HFFc6 (cell line): ENCODE results near the gene SOX15. TPM values are rescaled to one million over a fixed set of nuclear protein-coding genes. Genes with fewer than 3 reads are reported as not detected.
A peak's percentile ranks its signal among the peaks of the same experiment; 100 is the strongest.

Source experiments
- DNase-seq: peaks from one replicate; pipeline ENCODE4 v3.0.0-alpha.2; 2018
- H3K27ac Mint-ChIP-seq: 2 replicates; pipeline ENCODE4 v1.8.0; 2020; ENCODE audit warnings: mild to moderate bottlenecking, mixed read lengths
- H3K27me3 Mint-ChIP-seq: 2 replicates; pipeline ENCODE4 v1.8.0; 2021; ENCODE audit warnings: mild to moderate bottlenecking, moderate library complexity, mixed read lengths; ENCODE audit not compliant: insufficient read depth
- H3K36me3 Mint-ChIP-seq: 2 replicates; pipeline ENCODE4 v1.8.0; 2021; ENCODE audit warnings: low read depth, mixed read lengths
- H3K4me1 Mint-ChIP-seq: 2 replicates; pipeline ENCODE4 v1.8.0; 2020; ENCODE audit warnings: low read depth, mixed read lengths
- H3K4me3 Mint-ChIP-seq: 2 replicates; pipeline ENCODE4 v1.8.0; 2020; ENCODE audit warnings: mild to moderate bottlenecking, moderate library complexity, mixed read lengths
- H3K9me3 Mint-ChIP-seq: 2 replicates; pipeline ENCODE4 v1.8.0; 2020; ENCODE audit warnings: mild to moderate bottlenecking, mixed read lengths
- CTCF ChIP-seq: fragments of 200-600 bp; sonication (generic); IDR thresholded peaks from 2 replicates; pipeline ENCODE4 v1.5.0; 2021; ENCODE audit warnings: antibody characterized with exemption, mild to moderate bottlenecking
- total RNA-seq, 6 experiments: library from RNA; stranded (reverse); fragmentation: NEBNext Ultra II Directional; extraction: Animal tissue kit (Norgen Biotek cat#: 25700); gene quantifications; 2 replicates in 1 of 6; 3 replicates in 5 of 6; pipeline ENCODE4 v1.2.3, GENCODE V29; 2021

SOX15 gene
- total RNA-seq, 6 experiments from 2014 or later = 0.62 to 1.0 (median 0.81) TPM

DNA sequence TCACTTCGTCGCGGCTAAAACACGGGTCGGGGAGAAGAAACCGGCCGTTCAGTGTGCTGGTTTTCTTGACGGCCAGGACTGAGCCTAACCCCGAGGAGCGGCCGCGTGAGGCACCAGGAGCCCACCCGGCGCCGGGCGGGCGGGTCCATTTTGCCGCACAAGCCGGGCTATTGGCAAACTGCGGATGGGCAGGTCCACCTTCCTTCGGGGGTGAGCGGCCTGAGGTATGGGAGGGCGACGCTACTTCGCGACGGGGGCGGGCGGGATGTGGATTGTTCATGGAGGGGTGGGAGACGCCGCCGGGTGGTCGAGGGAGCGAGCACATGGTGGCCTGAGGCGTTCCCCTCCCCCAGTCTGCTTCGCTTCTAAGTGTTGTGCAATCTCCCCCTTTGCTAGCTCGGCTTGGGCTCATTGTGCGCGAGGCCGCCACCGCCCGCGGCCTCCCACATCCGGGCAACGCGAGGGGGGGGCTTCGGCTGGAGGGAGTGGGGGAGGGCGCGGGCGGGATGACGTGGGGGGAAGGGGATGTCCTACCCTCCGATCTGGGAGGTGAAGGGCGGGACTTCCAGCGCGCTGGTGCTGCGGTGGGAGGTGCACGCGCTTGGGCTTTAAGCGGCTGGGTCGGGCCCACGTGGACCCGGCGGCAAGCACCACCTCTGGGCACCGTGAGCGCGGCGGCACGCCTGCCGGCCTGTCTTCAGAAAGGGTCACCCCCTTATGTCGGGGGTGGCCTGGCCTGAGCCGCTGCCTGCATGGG, 16.4 kb downstream of the SOX15 start:
- DNase-seq = peak; percentile 78
- Mint-ChIP-seq H3K36me3 (peaks cover 84% of the 10 kb centered on the region), H3K27me3 (peaks cover 51% of the 10 kb centered on the region), H3K9me3 (peaks cover 9% of the 10 kb centered on the region), H3K4me3 (peak overlapping the region; percentile 94), H3K4me1 (peaks cover 63% of the 10 kb centered on the region), H3K27ac (peak overlapping the region; percentile 97)
- TF ChIP-seq CTCF = no peak

DNA sequence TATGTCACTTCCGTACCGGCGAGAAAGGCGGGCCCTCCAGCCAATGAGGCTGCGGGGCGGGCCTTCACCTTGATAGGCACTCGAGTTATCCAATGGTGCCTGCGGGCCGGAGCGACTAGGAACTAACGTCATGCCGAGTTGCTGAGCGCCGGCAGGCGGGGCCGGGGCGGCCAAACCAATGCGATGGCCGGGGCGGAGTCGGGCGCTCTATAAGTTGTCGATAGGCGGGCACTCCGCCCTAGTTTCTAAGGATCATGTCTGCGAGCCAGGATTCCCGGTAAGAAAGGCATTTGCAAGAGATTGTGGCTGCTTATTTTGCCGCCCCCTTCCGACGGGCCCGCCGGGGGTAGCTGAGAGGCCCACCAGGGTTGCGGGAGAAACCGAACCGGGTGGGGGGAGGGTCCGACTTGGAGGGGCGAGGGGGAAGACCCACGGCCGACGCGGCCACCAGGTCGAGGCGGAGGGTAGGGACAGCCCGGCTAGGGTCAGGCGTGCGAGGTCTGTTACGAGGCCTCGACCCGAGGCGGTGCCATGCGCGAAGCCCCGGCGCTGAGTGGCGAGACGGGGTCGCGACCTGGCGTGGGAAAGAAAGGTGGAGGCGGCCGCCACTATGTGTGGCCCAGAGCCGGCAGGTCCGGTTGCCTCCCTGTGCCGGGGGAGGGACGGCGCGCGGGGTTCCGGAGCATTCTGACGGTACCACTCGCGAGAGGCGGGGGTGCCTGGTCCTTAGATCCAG, 17.1 kb downstream of the SOX15 start:
- peaks cover 79% of the 10 kb centered on the region for H3K36me3 Mint-ChIP-seq
- H3K9me3 Mint-ChIP-seq = peaks cover 9% of the 10 kb centered on the region
- DNase-seq = peak; percentile 100
- H3K4me1 Mint-ChIP-seq = peaks cover 56% of the 10 kb centered on the region
- H3K27me3 Mint-ChIP-seq = peaks cover 44% of the 10 kb centered on the region
- TF ChIP-seq CTCF = peak; percentile 43
- H3K27ac Mint-ChIP-seq = peak overlapping the region; percentile 97
- H3K4me3 Mint-ChIP-seq = peak overlapping the region; percentile 94

GRCh38 chr17:7572338-7572587, 17.6 kb downstream of the SOX15 start:
- no peak for TF ChIP-seq CTCF
- peak overlapping the region; percentile 97 for H3K27ac Mint-ChIP-seq
- peaks cover 56% of the 10 kb centered on the region for H3K4me1 Mint-ChIP-seq
- H3K36me3 Mint-ChIP-seq = peaks cover 79% of the 10 kb centered on the region
- DNase-seq = no peak
- H3K9me3 Mint-ChIP-seq = peaks cover 9% of the 10 kb centered on the region
- H3K27me3 Mint-ChIP-seq = peaks cover 40% of the 10 kb centered on the region
- peak overlapping the region; percentile 94 for H3K4me3 Mint-ChIP-seq

DNA sequence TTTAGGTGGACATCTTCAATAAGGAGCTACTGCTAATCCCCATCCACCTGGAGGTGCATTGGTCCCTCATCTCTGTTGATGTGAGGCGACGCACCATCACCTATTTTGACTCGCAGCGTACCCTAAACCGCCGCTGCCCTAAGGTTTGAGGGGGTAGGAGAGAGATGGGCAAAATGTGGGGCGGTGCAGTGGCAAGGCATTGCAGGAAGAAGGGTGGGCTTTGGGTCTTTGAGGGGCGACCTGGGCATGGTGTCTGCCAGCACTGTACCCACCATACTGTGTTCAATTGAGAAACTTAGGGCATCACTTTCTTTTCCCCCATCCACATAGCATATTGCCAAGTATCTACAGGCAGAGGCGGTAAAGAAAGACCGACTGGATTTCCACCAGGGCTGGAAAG, 19.5 kb downstream of the SOX15 start:
- Mint-ChIP-seq H3K4me1 (peaks cover 38% of the 10 kb centered on the region), H3K36me3 (peaks cover 60% of the 10 kb centered on the region), H3K27ac (no peak overlapping the region), H3K27me3 (peaks cover 26% of the 10 kb centered on the region), H3K4me3 (no peak overlapping the region), H3K9me3 (peaks cover 9% of the 10 kb centered on the region)
- TF ChIP-seq CTCF = no peak
- no peak for DNase-seq

DNA sequence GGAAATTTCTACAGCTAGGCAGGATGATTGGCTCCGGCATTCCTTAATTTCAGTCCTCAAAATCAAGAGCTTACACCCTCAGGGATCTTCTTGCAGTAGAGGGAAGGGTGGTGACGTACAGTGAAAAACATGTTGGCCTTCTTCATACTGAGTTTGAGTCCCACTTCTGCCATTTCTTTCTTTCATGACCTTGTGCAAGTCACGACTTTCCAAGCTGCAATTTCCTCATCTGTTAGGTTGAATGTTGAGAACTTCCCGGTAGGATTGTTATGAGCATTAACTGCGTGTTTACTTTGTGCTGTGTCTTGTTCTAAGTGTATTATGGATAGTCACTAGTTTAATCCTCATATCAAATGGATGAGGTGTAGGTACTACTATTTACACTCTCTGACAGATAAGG, 20.3 kb downstream of the SOX15 start:
- Mint-ChIP-seq H3K9me3 (peaks cover 9% of the 10 kb centered on the region), H3K27ac (no peak overlapping the region), H3K4me3 (no peak overlapping the region), H3K36me3 (peaks cover 52% of the 10 kb centered on the region), H3K27me3 (peaks cover 20% of the 10 kb centered on the region), H3K4me1 (peaks cover 30% of the 10 kb centered on the region)
- TF ChIP-seq CTCF = no peak
- no peak for DNase-seq
